GM19395 (cell line): ENCODE data around the gene SLF1.

Experiments
- ATAC-seq: cut with Tn5 transposase; IDR thresholded peaks from one replicate; pipeline ENCODE4 v1.9.1; 2021; ENCODE audit warnings: mild to moderate bottlenecking, moderate library complexity; ENCODE audit not compliant: unreplicated experiment

SLF1 gene

GRCh38 chr5:94660506-94660905 is 42.0 kb downstream of the SLF1 start:
- no peak for ATAC-seq

- ATAC-seq: no peak
These were observed 42.6 kb downstream of the SLF1 start for GRCh38 chr5:94661086-94661485.

- no peak for ATAC-seq
These were observed 49.5 kb downstream of the SLF1 start for GRCh38 chr5:94667937-94668336.

GRCh38 chr5:94670726-94671125 is 52.3 kb downstream of the SLF1 start:
- no peak for ATAC-seq

GRCh38 chr5:94672746-94673145 is 54.3 kb downstream of the SLF1 start:
- no peak for ATAC-seq

GRCh38 chr5:94674490-94675382 is 56.3 kb downstream of the SLF1 start:
- ATAC-seq: no peak

GRCh38 chr5:94675965-94676618 is 57.6 kb downstream of the SLF1 start:
- no peak for ATAC-seq

- no peak for ATAC-seq
These were observed 64.5 kb downstream of the SLF1 start for GRCh38 chr5:94682814-94683520.

GRCh38 chr5:94689908-94690307 is 71.4 kb downstream of the SLF1 start:
- ATAC-seq: no peak

- no peak for ATAC-seq
These were observed 72.3 kb downstream of the SLF1 start for GRCh38 chr5:94690778-94691177.

GRCh38 chr5:94691291-94691690 is 72.8 kb downstream of the SLF1 start:
- ATAC-seq: no peak

GRCh38 chr5:94691949-94692348 is 73.5 kb downstream of the SLF1 start:
- ATAC-seq: no peak

GRCh38 chr5:94692581-94692980 is 74.1 kb downstream of the SLF1 start:
- no peak for ATAC-seq

GRCh38 chr5:94693043-94693822 is 74.8 kb downstream of the SLF1 start:
- peak; percentile 73 for ATAC-seq

GRCh38 chr5:94693845-94694370 is 75.4 kb downstream of the SLF1 start:
- ATAC-seq: no peak

- no peak for ATAC-seq
These were observed 76.2 kb downstream of the SLF1 start for GRCh38 chr5:94694671-94695070.

GRCh38 chr5:94698197-94698596 is 79.7 kb downstream of the SLF1 start:
- no peak for ATAC-seq

- no peak for ATAC-seq
These were observed 81.1 kb downstream of the SLF1 start for GRCh38 chr5:94699562-94699961.

GRCh38 chr5:94700592-94700991 is 82.1 kb downstream of the SLF1 start:
- peak; percentile 89 for ATAC-seq

- peak; percentile 76 for ATAC-seq
These were observed 84.3 kb downstream of the SLF1 start for GRCh38 chr5:94702729-94703128.

- ATAC-seq: no peak
These were observed 87.0 kb downstream of the SLF1 start for GRCh38 chr5:94705427-94705826.
